T-helper 1 cell treated with Interleukin-12 subunit alpha and Interleukin-12 subunit beta and Interleukin-4 antibody, amounts not matched to agents 30 ng/mL and 1 ng/mL, for 36 hours (primary cell): ENCODE results near the gene ASPA. TPM values are rescaled to one million over a fixed set of nuclear protein-coding genes. Genes with fewer than 3 reads are reported as not detected.
"Not testable (repeated sequence)": the region's sequence is repeated elsewhere in the genome, so short reads cannot be mapped to it uniquely, and the experiment has no call there.

ENCODE experiments used
- intact Hi-C: fragments of 100-400 bp; cut with micrococcal nuclease; formaldehyde crosslinking; loops from one replicate; pipeline ENCODE4 v1.15.1; 2024
- total RNA-seq: library from RNA; stranded (reverse); gene quantifications from 2 replicates; pipeline ENCODE4 v1.2.3, GENCODE V29; 2022

The ASPA gene
- total RNA-seq, 1 donor from 2014 or later = not detected

DNA sequence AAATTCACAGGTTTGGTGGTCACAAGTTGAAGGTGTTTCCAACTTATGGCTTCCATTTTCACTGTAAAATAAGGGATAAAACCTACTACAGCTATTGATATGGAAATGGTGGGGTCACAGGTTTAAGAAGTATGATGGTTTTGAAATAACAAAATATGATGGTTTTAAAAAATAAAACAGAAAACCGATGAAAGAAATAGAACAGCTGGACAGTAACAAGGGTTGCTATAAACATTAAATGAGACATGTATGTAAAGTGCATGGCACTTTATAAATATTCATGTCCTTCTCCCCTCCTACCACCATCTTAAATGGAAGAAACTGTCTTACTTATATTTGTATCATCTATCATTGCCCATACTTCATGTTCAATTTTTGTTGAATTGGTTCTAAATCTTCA, 31.3 kb downstream of the ASPA start:
- intact Hi-C loops = no loop called here

- intact Hi-C loops = no loop called here
Measured at GRCh38 chr17:3507869-3508268, 32.1 kb downstream of the ASPA start.

GRCh38 chr17:3510090-3510489, 34.3 kb downstream of the ASPA start:
- intact Hi-C loops = no loop called here

GRCh38 chr17:3511852-3512504, 36.2 kb downstream of the ASPA start:
- intact Hi-C loops = no loop called here

DNA sequence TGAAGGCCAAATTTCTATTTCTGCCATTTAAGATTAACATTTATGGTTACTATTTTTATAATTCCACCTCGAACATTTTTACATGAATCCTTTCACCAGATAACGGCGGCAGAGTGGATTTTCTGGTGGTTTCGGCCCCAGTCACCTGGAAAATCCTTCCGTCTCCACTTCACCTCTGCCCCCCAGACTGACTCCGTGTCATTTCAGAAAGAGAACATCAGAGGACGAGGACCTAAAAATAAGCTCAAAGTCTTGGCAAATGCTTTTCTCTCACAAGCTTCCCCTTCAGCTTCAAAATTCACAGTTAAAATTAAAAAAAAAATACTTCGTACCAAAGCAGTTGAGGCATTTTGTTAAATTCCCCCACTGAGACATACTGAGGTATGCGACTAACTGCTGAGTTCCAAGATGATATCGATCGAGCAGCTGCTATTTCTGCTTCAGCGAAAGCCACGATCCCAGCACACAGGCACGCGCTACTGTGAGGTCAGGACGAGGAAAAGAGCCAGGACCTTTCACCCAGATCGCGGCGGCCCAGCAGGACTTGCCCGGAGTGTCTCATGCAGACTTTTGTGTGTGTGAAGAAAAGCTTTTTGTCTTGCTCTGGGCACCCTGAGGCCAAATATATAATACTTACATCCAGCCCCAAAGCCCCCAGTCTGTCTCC, 36.8 kb downstream of the ASPA start:
- intact Hi-C loops = no loop called here

DNA sequence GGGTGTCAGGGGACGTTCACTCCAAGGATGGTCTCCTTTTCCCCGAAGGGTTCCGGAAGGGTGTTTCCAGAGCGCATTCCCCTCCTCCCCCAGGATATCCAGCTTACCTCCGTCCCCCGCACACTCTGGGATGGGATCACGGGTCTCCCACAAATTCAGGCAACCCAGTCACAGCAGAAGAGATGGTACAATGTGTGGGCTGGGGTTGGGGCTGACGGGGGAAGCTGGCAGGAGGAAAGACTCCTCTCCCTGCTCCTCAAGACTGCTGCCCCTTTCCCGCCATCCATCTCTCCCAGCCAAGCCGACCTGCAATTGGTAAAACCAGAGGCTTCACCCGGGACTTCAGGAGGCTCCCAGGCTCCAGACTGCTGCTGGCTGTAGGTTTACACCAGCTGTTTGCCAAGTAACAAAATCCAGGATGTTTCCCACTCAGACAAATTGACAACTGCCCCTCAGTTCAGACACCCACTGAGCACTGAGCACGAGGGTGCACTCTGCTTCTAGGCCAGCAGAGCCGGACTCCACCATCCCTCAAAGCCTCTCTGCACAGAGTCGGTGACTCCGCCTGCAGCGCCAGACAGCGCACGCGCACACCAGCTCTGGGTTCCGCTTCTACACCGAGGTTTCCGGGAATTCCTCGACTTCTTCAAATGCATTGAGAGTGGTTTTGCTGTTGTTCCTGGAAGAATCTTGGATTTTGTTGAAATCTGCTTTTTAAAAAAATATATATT, 37.7 kb downstream of the ASPA start:
- intact Hi-C loops = no loop called here

DNA sequence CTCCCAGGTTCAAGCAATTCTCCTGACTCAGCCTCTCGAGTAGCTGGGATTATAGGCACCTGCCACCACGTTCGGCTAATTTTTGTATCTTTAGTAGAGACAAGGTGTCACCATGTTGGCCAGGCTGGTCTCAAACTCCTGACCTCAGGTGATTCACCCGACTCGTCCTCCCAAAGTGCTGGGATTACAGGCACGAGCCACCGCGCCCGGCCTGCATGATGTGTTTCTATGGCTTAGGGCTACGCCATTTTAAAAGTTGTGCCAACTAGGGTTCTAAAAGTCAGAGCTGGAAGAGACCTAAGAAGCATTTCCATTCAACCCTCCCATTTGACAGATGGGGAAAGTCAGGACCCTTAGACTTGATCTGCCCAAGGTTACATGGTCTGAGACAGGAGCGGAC, 38.4 kb downstream of the ASPA start:
- intact Hi-C loops = not testable (repeated sequence)

GRCh38 chr17:3514873-3515272, 39.1 kb downstream of the ASPA start:
- intact Hi-C loops = no loop called here

GRCh38 chr17:3519472-3519871, 43.7 kb downstream of the ASPA start:
- intact Hi-C loops = not testable (repeated sequence)

DNA sequence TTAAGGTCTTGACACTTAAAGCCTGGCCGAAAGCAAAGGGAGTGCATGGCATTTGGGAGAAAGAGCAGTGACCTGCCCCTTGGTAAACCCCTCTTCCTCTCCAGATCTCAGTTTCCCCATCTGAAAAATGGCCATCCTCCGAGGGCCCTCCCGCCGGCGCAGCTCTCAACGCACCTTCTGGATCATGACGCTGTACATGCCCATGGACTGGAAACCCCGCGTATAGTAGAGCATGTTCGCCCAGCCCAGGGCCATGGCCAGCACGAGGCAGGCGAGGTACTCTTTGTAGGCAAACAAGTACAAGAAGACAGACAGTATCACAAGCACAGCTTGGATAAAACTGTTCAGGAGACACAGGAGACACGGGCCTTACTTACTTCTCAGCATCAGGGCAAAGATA, 48.2 kb downstream of the ASPA start:
- intact Hi-C loops = no loop called here

- intact Hi-C loops = no loop called here
Measured at GRCh38 chr17:3526491-3526890, 50.7 kb downstream of the ASPA start.

DNA sequence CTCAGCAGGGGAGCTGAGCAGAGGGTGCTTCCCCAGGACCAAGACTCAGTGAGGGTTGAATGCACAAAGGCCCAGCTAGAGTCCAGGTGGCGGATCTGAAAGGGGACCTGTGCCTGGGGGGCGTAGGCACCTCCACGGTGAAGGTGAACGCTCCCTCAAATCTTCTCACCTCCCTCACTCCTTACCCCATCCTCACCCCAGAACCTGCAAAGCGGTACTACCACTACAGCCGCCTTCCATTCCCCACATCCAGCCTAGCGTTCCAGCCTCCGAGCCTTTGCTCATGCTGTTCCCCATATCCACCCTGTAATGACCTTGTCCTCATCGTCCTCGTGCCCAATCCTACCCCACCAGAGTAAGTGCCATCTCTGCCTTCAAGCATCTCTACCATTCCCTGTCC, 51.2 kb downstream of the ASPA start:
- intact Hi-C loops = no loop called here

DNA sequence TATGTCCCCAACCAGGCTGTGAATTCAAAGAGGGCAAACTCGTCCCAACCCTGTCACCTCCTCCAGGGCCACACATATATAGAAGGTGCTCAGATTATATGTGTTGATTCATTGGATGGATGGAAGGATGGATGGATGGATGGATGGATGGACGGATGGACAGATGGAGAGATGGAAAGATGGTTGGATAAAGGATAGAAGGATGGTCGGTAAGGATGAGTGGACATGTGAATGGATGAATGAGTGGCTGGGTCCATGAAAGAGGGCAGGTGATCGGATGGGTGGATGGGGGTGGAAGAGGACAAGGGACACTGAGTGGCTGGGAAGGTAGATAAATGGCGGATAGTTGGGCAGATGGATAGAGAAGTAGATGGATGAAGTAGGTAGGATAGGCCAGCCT, 51.7 kb downstream of the ASPA start:
- intact Hi-C loops = no loop called here

DNA sequence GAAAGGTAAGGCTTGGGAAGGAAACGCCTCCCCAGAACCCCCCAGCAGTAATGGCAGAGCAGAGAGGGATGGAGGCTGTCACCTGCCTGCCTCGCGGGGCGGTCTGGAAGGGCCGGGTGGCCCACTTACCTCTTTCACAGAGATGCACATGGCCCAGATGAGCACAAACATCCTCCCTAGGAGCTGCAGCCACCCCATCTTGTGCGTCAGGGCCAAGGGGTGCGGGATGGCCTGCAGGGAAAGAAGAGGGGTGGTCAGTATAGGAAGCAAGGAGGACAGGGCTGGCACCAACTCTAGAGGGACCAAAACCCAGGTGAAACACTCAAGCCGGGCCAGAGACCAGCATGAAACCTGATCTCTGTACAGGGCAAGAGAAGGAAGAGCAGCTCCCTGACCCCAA, 52.1 kb downstream of the ASPA start:
- intact Hi-C loops = no loop called here

DNA sequence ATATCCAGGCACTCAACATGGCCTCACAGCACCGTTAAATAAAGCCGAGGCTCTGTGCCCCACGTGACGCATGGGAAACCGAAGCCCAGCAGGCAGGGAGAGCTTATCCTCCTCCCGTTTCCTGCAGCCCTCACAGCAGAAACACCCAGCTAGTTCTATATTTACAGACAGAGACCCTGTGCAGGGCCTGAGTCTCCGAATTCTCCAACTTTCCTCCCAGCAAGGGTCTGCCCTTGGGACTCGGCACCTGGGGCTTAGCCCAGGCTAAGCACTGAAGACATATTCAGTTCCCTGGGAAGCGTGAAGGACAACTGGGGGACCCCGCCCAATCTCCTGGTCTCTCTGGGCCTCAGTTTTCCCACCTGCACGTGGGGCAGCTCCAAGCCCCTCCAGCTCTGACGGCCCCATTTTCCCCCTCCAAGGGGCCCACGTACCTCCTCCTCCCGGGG, 52.6 kb downstream of the ASPA start:
- intact Hi-C loops = no loop called here

DNA sequence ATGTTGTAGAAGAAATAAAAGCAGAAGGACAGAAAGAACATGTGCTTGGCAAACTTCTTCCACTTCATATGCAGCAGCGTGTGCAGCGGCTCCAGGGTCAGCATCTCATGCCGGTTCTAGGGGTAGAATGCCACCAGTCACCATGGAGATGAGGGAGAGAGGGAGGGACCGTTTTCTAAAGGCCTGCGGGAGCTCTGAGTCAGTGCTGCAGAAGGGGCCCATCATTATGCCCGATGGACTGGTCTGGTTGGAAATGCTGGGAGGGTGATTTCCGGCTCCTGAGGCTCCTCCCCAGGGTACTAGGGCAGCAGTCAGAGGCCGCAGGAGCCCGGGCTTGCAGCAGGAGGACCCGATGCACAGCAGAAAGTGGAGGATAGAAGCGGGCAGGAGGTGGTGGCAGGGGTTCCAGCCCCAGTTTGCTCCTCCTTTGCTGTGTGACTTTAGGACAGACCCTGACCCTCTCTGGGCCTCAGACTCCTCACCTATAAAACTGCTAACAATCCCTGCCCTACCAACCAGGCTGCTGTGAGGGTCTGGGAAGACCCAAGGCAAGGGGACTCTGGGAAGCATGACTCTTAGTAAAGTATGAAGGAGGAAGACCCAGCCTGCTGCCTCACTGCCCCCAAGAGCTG, 53.2 kb downstream of the ASPA start:
- intact Hi-C loops = no loop called here

DNA sequence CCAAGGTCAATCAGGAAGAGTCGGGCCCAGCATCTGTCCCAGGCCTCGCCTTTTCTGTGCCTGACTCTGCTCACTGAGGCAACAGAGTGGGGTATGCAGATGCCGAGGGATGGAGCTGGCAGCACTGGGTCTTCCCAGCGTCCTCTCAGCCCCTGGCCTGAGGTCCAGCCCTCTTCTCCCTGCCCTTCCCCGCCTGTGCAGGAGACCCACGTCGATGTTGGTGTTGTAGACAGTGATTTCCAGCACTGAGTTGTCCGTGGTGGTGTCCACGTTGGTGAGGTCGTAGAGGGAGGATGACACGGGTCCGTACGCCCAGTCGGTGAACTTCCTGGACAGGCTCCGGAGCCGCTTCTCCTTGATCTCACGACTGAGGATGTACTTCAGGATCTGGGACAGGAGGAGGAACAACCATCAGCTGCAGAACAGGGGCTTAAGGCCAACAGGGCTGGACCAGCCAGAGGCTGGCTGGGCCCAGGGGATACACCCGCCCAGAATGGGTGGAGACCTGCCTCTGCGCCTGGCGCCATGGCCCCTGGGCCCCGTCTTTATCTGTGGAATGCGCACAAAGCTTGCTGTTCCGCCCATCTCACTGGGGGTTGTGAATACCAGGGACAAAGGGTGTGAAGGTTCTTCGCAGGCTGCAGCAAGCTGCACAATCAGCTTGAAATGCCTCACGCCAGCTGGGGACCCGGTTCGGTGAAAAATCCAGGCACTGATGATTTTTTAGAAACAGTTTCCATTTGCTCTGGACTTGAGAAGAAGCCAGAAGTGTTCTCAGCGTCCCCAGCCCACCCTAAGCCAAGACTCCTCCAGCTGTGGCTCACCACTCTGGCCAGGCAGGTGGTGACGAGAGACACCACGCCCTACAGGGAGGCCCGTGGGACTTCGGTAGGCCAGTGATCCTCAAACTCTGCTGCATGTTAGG, 54.3 kb downstream of the ASPA start:
- intact Hi-C loops = no loop called here

- intact Hi-C loops = no loop called here
Measured at GRCh38 chr17:3531266-3532101, 55.7 kb downstream of the ASPA start.

DNA sequence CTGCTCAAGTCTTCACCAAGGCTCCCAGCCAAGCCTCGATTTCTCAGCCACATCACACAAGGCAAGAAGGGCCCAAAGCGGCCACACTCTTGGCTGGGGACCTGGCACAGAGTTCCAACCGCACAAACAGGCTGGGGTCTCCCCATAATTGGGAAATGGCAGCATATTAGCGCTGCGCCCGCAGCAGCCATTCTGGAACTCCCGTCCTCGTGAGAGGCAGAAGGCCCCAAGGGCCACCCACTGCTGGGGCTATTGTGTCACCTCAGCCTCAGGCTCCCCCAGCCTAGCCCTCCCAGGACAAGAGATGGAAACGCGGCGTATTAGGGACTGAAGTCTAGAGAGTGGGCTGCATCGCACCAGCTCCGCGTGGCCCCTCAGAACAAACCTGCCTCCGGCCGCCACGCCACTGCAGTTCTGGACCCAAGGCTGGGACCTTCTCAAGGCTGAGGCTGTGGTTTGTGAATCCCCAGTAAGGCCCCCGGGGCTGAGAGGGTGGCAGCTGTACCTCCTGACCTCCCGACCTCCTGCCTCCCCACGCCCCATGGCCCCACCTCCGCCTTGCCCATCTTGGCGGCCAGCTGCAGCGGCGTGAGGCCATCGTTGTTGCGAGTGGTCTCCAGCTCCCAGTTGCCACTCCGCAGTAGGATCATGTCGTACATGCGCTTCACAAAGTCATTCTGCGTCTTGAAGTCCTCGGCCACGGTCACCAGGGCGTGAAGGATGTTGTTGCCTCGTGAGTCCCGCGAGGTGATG, 56.5 kb downstream of the ASPA start:
- intact Hi-C loops = no loop called here

- intact Hi-C loops = no loop called here
Measured at GRCh38 chr17:3532859-3533142, 57.0 kb downstream of the ASPA start.
